NB4 (cell line): ENCODE data around the gene KRTAP5-8.
"Not testable (repeated sequence)": the region's sequence is repeated elsewhere in the genome, so short reads cannot be mapped to it uniquely, and the experiment has no call there.

Experiments
- DNase-seq: peaks from one replicate; pipeline ENCODE4 v3.0.0; 2010; ENCODE audit warnings: low read depth
- H3K4me3 ChIP-seq: one replicate; pipeline ENCODE4 v1.5.1; 2011; ENCODE audit warnings: mild to moderate bottlenecking, low read depth, low read length, moderate library complexity
- MYC ChIP-seq: IDR thresholded peaks from 2 replicates; pipeline ENCODE4 v1.6.1; 2011; ENCODE audit warnings: low read depth, low read length
- POLR2A ChIP-seq: IDR thresholded peaks from 2 replicates; pipeline ENCODE4 v1.6.1; 2011; ENCODE audit warnings: mild to moderate bottlenecking; ENCODE audit not compliant: insufficient read length; ENCODE audit errors: extremely low read depth
- TF ChIP-seq, protein P1 (sequence below): IDR thresholded peaks from one replicate; pipeline ENCODE4 v1.5.1; 2012; ENCODE audit warnings: low read depth, low read length
- TF ChIP-seq, protein P2 (sequence below): IDR thresholded peaks from 2 replicates; pipeline ENCODE4 v1.6.1; 2011; ENCODE audit warnings: low read depth, low read length

Gene KRTAP5-8

DNA sequence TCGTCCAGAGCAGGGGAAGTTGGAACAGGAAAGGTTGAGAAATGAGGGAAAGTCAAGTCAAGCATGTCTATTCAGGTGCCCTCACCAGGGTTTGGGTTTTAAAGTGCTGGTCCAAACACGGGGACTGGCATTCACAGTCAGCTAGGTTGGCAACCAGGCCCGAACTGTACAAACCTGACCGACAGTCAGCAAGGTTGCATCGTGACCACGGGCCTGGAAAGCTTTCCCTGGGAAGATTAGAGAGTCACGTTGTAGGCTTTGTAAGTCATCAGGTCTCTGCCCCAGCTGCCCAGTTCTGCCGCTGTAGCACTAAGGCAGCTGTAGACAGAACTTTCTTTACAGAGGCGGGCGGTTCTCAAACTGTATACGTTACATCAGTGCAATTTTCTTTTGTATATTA lies 35.0 kb downstream of the KRTAP5-8 start:
- no peak overlapping the region for H3K4me3 ChIP-seq
- no peak for DNase-seq
- TF ChIP-seq MYC: no peak
- TF ChIP-seq POLR2A: no peak
- TF ChIP-seq, protein P1, sequence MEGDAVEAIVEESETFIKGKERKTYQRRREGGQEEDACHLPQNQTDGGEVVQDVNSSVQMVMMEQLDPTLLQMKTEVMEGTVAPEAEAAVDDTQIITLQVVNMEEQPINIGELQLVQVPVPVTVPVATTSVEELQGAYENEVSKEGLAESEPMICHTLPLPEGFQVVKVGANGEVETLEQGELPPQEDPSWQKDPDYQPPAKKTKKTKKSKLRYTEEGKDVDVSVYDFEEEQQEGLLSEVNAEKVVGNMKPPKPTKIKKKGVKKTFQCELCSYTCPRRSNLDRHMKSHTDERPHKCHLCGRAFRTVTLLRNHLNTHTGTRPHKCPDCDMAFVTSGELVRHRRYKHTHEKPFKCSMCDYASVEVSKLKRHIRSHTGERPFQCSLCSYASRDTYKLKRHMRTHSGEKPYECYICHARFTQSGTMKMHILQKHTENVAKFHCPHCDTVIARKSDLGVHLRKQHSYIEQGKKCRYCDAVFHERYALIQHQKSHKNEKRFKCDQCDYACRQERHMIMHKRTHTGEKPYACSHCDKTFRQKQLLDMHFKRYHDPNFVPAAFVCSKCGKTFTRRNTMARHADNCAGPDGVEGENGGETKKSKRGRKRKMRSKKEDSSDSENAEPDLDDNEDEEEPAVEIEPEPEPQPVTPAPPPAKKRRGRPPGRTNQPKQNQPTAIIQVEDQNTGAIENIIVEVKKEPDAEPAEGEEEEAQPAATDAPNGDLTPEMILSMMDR: no peak
- TF ChIP-seq, protein P2, sequence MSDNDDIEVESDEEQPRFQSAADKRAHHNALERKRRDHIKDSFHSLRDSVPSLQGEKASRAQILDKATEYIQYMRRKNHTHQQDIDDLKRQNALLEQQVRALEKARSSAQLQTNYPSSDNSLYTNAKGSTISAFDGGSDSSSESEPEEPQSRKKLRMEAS: no peak

DNA sequence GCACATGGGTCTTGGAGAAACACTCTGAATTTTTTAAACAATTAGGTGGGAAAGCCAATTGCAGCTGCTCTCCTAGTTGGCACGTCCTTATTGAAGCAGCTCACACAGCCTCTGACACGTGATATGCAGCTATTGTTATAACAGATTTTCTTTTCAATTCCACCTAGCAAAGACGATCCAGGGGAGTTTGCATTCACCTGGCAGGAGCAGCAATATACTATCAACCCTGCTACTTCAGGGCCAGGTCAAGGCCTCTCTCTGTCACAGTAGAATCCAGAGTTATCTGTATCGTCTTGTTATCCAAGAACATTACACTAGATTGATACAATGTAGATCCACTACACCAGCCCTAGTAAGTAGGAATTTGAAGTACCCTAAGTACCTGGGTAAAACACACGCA lies 36.6 kb downstream of the KRTAP5-8 start:
- H3K4me3 ChIP-seq: no peak overlapping the region
- DNase-seq: no peak
- TF ChIP-seq, protein P2: no peak
- TF ChIP-seq POLR2A: no peak
- TF ChIP-seq, protein P1: no peak
- TF ChIP-seq MYC: no peak

DNA sequence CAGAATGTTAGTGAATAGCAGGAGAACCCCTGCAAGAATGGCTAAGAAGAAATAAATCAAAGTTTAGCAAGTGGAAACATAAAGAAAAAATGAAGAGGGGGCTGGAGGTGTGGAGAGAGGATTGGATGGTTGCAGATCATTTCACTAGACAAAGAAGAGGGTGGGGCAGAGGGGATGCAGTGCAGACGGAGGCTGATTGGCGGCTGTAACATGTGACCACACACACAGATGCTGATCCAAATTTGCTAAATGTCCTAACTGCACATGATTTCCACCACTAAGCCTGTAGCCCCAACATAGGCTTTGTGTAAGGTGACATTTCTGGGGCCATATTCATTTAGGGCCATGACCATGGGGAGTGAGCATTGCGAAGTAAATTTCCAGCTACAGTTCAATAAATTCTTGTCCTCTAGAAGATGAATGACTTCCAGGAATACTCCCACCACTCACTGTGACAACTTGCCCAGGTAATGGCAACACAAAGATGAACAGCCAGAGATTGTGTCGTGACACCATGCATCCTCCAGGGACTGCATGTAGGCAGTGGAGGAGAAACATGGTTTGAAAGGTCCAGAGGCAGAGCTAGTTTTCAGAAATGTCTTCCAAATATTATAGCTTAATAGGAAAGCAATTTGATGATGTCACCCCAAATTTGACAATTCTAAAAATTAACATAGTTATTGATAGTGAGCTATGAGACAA lies 38.0 kb downstream of the KRTAP5-8 start:
- TF ChIP-seq POLR2A: no peak
- TF ChIP-seq, protein P2: no peak
- TF ChIP-seq, protein P1: no peak
- no peak for TF ChIP-seq MYC
- DNase-seq: no peak
- H3K4me3 ChIP-seq: no peak overlapping the region

DNA sequence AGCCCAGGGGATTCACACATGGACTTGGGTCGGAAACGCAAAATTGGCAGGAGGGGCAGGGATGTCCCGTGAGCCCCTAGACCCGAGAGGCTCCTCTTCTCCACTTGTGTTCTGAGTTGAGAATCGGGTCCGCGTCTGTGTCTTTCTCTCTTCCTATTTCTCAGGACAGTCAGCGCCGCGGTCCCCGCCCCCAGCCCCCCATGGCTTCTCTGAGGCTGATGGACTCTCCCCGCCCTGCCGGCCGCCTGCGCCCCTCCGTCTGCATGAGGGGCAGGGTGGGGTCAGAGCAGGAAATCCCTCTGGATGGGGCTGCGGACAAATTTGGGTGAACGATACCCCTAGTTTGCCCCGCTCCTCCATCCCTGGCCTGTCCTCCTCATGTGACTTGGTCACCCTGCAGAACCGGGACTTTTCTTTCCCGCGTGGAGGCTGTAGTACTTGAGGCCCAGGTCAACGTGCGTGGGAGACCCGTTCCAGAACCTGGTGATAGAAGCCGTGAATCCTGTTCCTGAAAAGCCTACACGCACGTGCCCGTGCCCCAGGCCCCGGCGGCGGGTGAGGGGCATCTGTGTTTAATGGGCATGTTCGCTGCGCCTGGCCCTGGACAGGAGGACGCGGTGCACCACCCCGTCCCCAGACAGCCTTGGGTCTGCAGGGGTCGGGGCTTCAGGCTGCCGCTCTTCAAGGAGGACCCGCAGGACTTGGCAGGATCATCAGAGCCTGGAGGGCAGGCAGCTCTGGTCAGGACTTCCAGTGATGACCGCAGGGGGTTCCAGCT lies 39.1 kb downstream of the KRTAP5-8 start:
- H3K4me3 ChIP-seq: not testable (repeated sequence)

DNA sequence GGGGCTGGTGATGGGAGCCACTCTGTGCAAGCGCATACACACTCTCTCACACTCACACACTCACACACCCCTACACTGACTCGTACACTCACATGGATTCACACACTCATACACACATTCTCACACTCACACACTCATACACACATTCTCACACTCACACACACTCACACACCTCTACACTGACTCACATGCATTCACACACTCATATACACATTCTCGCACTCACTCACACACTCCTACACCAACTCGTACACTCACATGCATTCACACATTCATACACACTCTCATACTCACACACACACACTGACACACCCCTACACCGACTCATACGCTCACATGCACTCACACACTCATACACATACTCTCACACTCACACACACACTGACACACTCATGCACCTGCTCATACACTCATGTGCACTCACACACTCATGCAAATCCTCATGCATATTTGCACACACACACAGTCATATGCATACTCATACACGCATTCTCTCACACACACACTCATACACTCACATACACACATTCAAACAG lies 39.7 kb downstream of the KRTAP5-8 start:
- TF ChIP-seq, protein P1: no peak
- TF ChIP-seq POLR2A: no peak
- no peak overlapping the region for H3K4me3 ChIP-seq

More for the DNA sequence above, 39.1 kb downstream of the KRTAP5-8 start:
- not testable (repeated sequence) for DNase-seq

DNA sequence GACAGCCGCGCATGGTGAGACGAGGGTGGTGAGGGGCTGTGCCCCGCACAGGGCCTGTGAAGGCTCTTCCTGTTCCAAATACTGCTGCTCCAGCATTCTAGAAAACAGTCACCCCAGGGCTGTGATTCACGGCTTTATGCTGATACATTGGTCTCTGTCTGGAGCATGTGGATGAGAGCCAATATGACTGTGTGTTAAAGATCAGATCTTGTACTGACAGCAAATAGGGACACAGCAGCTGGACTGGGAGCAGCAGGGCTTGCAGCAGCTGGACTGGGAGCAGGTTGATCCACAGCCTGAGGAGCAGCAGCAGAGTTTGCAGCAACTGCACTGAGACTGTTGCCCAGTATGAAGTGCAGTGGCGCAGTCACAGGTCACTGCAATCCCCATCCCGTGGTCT lies 41.7 kb downstream of the KRTAP5-8 start:
- DNase-seq, H3K4me3 ChIP-seq: not testable (repeated sequence)

More for the DNA sequence above, 39.7 kb downstream of the KRTAP5-8 start:
- DNase-seq: no peak
